NAMALWA (cell line): ENCODE results near the gene MAP3K2.

Experiments used
- DNase-seq: peaks from one replicate; pipeline ENCODE4 v3.0.0-alpha.2; 2015; ENCODE audit warnings: low spot score

MAP3K2 gene

GRCh38 chr2:127405255-127405610, 17.5 kb upstream of the MAP3K2 start:
- DNase-seq = no peak

DNA sequence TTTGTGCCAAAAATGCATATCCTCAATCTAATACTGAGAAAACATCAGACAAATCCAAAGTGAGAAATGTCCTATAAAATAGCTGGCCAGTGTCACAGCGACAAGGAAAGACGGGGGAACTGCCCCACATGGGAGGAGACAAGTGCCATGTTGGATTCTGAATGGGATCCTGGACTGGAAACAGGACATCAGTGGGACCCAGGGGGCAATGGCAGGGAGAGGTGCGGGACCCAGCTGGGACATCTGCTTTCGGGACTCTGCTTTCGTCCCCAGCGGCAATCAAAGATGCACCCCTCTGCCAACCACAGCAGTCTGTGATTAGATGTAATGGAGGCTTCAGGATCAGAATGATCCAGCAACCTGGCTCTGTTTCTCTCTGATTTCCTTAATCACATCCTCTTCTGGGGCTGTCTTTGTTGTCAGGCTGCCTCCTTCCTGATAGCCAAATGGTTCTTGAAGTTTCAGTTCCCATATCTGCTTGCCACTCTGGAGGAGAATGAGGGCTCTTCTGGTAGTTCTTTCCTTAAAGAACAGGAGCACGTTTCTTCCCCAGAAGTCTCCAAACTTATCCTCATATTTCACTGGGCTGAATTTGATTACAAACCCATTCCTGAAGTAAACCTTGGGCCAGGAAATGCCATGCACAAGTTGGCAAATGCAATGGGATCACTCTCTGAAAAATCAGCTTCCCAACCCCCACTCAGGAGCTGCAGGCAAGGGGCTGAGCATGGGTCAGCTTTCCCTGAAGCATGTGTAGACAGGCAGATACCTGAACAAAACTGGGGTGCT, 16.9 kb upstream of the MAP3K2 start:
- DNase-seq = peak; percentile 34

DNA sequence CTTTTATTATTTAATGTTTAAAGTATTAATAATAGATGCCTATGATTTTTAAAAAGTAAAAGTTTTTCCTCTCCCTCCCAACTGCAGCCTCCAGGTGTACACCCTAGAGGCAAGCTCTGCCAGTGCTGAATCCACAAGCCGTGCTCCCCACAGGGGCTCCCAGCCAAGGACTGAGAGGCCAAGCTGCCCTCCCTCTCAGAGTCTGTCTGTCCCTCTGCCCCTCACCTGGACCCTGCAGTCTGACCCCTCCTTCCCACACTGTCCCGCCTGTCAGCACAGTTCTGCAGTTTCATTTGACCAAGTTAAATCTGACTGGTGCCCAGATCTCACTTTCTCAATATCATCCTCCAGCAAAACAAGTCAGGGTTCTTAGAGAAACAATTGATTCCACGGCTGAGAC, 15.7 kb upstream of the MAP3K2 start:
- DNase-seq = no peak

DNA sequence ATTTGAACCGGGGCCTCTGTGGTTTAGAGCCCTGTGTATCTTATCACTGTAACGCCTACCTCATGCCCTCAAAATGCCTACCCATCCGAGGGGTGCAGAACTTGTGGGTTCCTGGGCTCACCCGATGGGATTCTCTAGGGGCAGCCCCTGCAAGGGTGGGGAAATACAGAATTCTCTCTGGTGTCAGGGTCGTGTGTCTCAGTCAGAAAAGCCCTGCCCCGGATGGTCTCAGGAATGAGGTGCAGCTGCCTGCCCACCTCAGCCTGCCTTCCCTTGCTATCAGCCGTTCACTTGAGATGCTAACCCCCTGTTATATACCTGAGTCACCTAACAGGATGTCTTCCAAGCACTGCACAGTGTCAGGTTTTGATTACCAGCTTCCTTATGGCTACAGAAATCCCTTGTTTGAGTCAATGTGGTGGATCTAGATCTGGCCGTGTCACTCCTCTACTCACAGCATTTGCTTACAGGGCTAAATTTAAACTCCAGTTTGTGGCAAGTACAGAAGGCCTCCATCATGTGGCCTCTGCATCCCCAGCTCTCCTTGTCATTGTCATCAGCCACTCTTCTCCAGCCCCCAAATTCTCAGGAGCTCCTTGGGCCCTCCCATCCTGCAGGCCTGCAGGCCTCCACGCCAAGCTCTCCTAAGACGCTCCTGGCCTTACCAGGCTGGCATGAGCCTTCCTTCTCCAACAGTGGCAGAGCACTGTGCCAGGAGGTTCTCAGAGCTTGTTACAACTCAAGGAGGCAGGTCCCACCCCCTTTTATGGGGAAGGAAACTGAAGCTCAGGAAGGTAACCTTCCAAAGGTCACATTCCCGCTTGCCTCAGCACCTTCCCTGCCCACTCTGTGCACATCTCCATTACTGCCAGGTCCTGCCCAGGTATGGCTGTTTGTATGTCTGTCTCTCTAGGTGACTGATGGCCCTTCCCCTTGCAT, 14.3 kb upstream of the MAP3K2 start:
- no peak for DNase-seq

DNA sequence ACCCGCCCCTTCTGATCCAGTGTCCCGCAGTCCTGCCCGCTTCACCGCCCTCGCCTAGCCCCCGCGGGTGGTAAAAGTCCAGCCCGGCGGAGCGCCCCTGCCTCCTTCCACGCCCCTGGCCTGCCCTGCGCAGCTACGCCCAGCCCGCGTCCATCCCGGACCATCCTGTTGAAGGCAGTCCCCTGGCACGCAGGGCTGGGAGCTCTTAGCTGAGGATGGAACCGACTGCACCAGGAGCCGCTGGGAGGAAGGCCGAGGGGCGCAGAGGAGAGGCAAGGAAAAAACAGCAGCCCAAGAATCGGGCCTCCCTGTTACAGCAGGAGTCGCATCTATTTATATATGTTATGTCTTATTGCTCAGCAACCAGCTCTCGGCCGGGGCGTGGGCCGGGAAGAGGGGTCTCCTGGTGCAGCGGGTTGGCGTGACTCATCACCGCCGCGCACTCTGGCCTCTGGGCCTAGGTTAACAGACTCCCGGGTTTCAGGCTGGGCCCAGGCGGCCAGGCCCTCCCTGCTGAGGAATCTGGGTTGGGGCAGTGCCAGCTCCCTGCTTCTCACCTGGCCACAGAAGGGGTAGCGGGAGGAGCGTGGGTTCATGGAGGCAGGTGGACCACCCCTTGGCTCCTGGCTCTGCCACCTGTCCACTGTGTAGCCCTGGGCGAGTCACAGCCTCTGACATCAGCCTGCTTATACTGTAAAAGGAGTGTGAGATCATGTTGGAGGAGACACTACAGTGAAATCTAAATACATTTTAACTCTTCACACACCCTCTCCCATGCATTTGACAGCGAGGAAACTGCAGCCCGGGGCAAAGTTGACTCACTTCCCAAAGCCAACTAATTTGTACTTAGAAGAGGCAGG, 13.4 kb upstream of the MAP3K2 start:
- DNase-seq = no peak

- no peak for DNase-seq
Measured at GRCh38 chr2:127400533-127400896, 12.7 kb upstream of the MAP3K2 start.

GRCh38 chr2:127398239-127398590, 10.4 kb upstream of the MAP3K2 start:
- no peak for DNase-seq

GRCh38 chr2:127397568-127398238, 9.9 kb upstream of the MAP3K2 start:
- DNase-seq = no peak

- no peak for DNase-seq
Measured at GRCh38 chr2:127394492-127394891, 6.7 kb upstream of the MAP3K2 start.

DNA sequence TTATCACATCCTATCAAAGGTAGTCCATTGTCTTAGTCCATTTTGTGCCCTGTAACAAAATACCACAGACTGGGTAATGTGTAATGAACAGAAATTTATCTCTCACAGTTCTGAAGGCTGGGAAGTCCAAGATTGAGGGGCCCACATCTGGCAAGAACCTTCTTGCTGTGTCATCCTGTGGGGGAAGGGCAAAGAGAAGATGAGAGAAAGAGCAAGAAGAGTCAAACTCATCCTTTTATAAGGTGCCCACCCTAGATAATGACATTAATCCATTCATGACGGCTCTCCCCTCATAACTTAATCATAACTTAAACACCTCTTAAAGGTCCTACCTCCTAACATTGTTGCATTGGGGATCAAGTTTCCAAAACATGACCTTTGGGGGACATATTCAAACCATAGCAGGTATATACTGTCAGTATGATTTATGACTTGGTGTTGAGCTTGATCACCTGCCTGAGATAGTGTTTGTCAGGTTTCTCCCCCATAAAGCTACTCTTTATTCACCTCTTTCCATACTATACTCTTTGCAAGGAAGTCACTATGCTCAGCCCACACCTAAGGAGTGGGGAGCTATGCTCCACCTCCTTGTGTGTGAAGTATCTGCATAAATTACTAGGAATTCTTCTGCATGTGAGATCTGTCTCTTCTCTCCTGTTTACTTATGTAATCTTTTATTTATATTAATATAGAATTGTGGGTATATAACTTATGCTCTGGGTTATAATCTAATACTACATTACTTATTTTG, 5.2 kb upstream of the MAP3K2 start:
- no peak for DNase-seq

DNA sequence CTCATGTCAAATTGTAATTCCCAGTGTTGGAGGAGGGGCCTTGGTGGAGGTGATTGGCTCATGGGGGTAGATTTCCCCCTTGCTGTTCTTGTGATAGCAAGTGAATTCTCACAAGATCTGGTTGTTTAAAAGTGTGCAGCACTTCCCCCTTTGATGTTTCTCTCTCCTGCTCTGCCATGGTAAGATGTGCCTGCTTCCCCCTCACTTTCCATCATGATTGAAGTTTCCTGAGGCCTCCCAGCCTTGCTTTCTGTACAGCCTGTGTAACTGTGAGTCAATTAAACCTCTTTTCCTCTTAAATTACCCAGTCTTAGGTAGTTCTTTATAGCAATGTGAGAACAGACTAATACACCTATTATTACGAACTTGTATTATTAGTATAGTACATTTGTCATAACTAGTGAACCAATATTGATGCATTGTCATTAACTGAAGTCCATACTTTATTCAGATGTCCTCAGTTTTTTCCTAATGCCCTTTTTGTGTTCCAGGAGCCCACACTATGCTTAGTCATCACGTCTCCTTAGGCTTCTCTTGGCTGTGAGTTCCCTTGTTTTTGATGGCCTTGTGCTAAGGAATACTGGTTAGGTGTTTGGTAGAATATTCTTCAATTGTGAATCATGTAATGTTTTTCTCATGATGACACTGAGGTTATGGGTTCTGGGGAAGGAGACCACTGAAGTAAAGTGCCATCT, 4.5 kb upstream of the MAP3K2 start:
- no peak for DNase-seq

- peak; percentile 72 for DNase-seq
Measured at GRCh38 chr2:127389778-127390435, 2.1 kb upstream of the MAP3K2 start.

- DNase-seq = no peak
Measured at GRCh38 chr2:127388423-127389164, 819 bp upstream of the MAP3K2 start.

GRCh38 chr2:127386764-127387654, 766 bp downstream of the MAP3K2 start:
- peak; percentile 89 for DNase-seq

DNA sequence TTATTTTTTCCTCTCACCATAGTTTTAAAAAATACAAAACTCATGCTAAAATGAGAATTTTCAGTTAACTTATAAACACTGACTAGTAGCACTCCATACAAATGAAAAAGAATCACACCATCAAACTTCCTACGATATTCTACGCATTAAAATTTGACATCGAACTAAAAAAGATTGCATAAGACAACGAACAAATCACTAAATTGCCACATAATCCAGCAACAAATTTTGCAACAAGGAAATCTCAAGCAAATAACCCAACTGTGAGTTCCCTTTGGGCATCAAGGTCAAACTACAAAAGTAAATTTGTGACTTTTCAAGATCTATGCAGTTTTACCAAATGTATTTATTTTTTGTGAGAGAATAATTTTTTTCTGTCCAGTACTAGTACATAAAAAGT, 1.5 kb downstream of the MAP3K2 start:
- no peak for DNase-seq

GRCh38 chr2:127384529-127384928, 3.2 kb downstream of the MAP3K2 start:
- DNase-seq = no peak

DNA sequence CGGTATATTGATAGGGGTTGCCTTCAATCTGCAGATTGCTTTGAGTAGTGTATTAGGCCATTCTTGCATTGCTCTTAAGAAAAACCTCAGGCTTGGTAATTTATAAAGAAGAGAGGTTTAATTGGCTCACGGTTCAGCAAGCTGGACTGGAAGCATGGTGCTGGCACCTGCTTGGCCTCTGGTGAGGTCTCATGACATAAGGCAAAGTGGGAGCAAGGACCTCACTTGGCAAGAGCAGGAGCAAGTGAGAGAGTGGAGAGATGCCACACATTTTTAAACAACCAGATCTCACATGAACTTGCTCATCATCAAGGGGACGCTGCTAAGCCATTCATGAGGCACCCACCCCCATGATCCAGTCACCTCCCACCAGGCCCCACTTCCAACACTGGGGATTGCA, 4.9 kb downstream of the MAP3K2 start:
- no peak for DNase-seq

- DNase-seq = no peak
Measured at GRCh38 chr2:127381762-127382161, 6.0 kb downstream of the MAP3K2 start.
